SK-N-SH (cell line): ENCODE results near the gene GLRA3.

Source experiments
- CTCF ChIP-seq: fragments of 200-600 bp; sonication (generic); IDR thresholded peaks from 2 replicates; pipeline ENCODE4 v1.6.1; 2017; ENCODE audit warnings: antibody characterized with exemption, mild to moderate bottlenecking, moderate library complexity
- TF ChIP-seq, protein P1 (sequence below): IDR thresholded peaks from 2 replicates; pipeline ENCODE4 v1.4.0; 2012; ENCODE audit warnings: low read depth, borderline replicate concordance

DNA sequence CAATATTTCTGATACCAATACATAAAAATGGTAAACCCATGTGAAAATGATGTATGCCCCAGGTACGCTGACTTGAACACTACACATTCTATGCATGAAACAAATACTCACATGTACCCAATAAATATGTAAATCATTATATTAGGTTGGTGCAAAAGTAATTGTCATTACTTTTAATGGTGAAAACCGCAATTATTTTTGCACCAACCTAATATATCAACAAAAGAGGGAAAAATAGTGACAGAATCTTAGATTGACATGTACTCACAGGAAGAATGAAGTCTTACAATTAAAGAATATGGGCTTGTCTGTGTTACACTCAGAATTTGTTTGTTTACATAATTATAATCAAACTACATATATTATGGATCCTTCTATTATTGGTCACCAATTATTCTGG, 82.3 kb downstream of the GLRA3 start:
- no peak for TF ChIP-seq CTCF
- TF ChIP-seq, protein P1, sequence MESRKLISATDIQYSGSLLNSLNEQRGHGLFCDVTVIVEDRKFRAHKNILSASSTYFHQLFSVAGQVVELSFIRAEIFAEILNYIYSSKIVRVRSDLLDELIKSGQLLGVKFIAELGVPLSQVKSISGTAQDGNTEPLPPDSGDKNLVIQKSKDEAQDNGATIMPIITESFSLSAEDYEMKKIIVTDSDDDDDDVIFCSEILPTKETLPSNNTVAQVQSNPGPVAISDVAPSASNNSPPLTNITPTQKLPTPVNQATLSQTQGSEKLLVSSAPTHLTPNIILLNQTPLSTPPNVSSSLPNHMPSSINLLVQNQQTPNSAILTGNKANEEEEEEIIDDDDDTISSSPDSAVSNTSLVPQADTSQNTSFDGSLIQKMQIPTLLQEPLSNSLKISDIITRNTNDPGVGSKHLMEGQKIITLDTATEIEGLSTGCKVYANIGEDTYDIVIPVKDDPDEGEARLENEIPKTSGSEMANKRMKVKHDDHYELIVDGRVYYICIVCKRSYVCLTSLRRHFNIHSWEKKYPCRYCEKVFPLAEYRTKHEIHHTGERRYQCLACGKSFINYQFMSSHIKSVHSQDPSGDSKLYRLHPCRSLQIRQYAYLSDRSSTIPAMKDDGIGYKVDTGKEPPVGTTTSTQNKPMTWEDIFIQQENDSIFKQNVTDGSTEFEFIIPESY: no peak
